ENCODE data around the gene CCDC57.
A peak's percentile ranks its signal among the peaks of the same experiment; 100 is the strongest.

The CCDC57 gene

DNA sequence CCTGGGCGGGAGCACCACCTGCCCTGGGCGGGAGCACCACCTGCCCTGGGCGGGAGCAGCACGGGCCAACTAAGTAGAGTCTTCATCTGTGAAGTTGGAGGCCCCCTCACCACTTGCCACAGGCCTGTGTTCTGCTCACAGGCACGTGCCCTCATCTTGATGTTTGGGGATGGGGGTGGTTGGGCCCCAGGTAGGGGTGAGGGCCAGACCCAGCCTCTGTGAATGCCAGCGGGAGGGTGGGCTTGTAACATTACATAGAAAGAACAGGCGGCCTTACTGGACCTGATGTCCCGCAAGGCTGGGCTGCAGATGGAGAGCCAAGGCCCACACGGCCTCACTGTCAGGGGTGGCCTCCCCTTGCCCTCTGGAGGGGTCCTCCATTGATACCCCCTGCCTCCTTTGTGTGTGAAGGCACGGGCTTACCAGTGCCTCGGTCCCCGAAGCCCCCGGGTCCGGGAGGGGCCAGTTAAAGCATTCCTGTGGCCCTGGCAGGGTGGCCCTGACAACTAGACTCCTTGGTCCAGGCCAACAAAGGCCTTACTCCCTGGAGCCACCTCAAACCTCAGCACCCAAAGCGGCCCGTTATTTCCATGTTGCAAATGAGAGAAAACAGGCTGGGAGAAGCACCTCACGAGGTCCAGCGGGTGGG, 15.1 kb upstream of the CCDC57 start:
- DNase-seq, result no peak
- Mint-ChIP-seq H3K4me1 (peaks cover 12% of the 10 kb centered on the region), H3K4me3 (peak overlapping the region; percentile 85), H3K27me3 (peaks cover 7% of the 10 kb centered on the region), H3K27ac (peak overlapping the region; percentile 91), H3K36me3 (peaks cover 5% of the 10 kb centered on the region), H3K9me3 (peaks cover 3% of the 10 kb centered on the region)
- CTCF ChIA-PET, result no interaction called here

- DNase-seq, result no peak
- peak overlapping the region; percentile 60 for H3K4me3 Mint-ChIP-seq
- peak overlapping the region; percentile 91 for H3K27ac Mint-ChIP-seq
- peaks cover 12% of the 10 kb centered on the region for H3K4me1 Mint-ChIP-seq
- H3K9me3 Mint-ChIP-seq, result peaks cover 3% of the 10 kb centered on the region
- H3K27me3 Mint-ChIP-seq, result peaks cover 8% of the 10 kb centered on the region
- CTCF ChIA-PET, result no interaction called here
- H3K36me3 Mint-ChIP-seq, result peaks cover 5% of the 10 kb centered on the region
Measured at GRCh38 chr17:82226809-82227628, 14.4 kb upstream of the CCDC57 start.

- no peak for DNase-seq
- CTCF ChIA-PET, result no interaction called here
- H3K4me3 Mint-ChIP-seq, result no peak overlapping the region
- peak overlapping the region; percentile 65 for H3K27ac Mint-ChIP-seq
- peaks cover 12% of the 10 kb centered on the region for H3K4me1 Mint-ChIP-seq
- H3K9me3 Mint-ChIP-seq, result peaks cover 3% of the 10 kb centered on the region
- H3K27me3 Mint-ChIP-seq, result peaks cover 8% of the 10 kb centered on the region
- peaks cover 5% of the 10 kb centered on the region for H3K36me3 Mint-ChIP-seq
Measured at GRCh38 chr17:82226146-82226808, 13.6 kb upstream of the CCDC57 start.

- peaks cover 12% of the 10 kb centered on the region for H3K4me1 Mint-ChIP-seq
- CTCF ChIA-PET, result no interaction called here
- H3K9me3 Mint-ChIP-seq, result peaks cover 3% of the 10 kb centered on the region
- peaks cover 8% of the 10 kb centered on the region for H3K27me3 Mint-ChIP-seq
- no peak overlapping the region for H3K27ac Mint-ChIP-seq
- no peak overlapping the region for H3K4me3 Mint-ChIP-seq
- H3K36me3 Mint-ChIP-seq, result peaks cover 5% of the 10 kb centered on the region
- DNase-seq, result no peak
Measured at GRCh38 chr17:82225368-82226029, 12.9 kb upstream of the CCDC57 start.

DNA sequence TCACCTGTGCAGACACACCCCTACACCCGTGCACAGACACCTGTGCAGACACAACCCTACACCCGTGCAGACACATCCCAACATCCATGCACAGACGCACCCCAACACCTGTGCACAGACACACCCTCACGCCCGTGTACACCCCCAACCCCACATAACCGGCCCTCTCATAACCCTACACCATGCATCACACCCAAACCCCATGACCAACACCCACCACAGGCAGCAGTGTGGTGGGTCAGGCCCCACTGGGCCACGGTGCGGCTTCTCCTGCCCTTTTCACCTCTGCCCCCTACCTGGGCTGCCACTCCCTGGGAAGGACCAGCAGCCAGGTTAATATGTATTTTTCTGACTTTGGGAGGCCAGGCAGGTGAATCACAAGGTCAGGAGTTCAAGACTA, 12.0 kb upstream of the CCDC57 start:
- peaks cover 7% of the 10 kb centered on the region for H3K4me1 Mint-ChIP-seq
- no peak overlapping the region for H3K27ac Mint-ChIP-seq
- DNase-seq, result no peak
- H3K4me3 Mint-ChIP-seq, result no peak overlapping the region
- peaks cover 11% of the 10 kb centered on the region for H3K27me3 Mint-ChIP-seq
- peaks cover 3% of the 10 kb centered on the region for H3K9me3 Mint-ChIP-seq
- CTCF ChIA-PET, result no interaction called here
- no peaks in the 10 kb centered on the region for H3K36me3 Mint-ChIP-seq

DNA sequence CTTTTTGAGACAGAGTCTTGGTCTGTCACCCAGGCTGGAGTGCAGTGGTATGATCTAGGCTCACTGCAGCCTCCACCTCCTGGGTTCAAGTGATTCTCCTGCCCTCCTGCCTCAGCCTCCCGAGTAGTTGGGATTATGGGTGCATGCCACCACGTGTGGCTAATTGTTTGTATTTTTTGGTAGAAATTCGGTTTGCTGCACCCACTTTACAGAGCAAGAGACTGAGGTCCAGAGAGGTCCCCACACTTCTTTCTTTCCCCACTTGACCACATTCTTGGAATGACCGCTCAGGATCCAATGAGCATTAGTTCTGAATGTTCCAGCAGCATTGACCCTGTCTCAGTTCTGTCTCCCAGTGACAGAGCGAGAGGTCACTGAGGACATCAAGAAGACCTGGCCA, 10.9 kb upstream of the CCDC57 start:
- DNase-seq, result no peak
- Mint-ChIP-seq H3K9me3 (peaks cover 3% of the 10 kb centered on the region), H3K4me1 (peaks cover 7% of the 10 kb centered on the region), H3K4me3 (no peak overlapping the region), H3K36me3 (no peaks in the 10 kb centered on the region), H3K27ac (no peak overlapping the region), H3K27me3 (peaks cover 18% of the 10 kb centered on the region)
- CTCF ChIA-PET, result no interaction called here

DNA sequence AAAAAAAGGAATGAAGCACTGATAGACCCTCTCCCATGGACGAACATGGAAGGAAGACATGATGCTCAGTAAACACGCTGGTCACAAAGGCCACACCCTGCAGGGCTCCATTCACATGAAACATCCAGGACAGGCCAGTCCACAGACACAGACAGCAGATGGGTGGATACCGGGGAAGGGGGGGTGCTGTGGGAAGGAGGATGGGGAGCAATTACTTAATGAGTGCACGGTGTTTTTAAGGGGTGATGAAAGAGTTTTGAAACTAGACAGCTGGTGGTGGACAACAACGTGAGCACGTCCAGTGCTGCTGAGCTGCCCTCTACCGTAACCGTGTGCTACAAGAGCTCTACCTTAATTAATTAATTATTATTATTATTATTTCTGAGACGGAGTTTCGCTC, 10.2 kb upstream of the CCDC57 start:
- H3K27ac Mint-ChIP-seq, result no peak overlapping the region
- CTCF ChIA-PET, result no interaction called here

DNA sequence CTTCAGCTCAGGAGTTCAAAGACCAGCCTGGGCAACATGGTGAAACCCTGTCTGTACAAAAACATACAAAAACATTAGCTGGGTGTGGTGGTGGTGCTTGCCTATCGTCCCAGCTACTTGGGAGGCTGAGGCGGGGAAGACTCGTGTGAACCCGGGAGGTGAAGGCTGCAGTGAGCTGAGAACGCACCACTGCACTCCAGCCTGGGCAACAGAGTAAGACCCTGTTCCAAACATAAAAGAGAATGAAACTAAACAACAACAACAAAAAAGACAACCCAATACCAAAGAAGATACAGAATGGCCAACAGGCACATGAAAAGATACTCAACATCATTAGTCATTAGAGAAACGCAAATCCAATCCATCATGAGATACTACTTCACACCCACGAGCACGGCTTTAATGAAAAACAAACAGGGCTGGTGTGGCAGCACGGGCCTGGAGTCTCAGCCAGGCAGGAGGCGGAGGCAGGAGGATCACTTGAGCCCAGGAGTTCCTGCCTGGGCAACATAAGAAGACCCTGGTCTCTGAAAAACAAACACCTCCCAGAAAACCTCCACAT, 8.8 kb upstream of the CCDC57 start:
- no peak for DNase-seq
- Mint-ChIP-seq H3K27ac (no peak overlapping the region), H3K4me1 (peaks cover 8% of the 10 kb centered on the region), H3K36me3 (no peaks in the 10 kb centered on the region), H3K4me3 (no peak overlapping the region), H3K9me3 (peaks cover 3% of the 10 kb centered on the region), H3K27me3 (peaks cover 15% of the 10 kb centered on the region)
- CTCF ChIA-PET, result no interaction called here

More for the DNA sequence above, 10.2 kb upstream of the CCDC57 start:
- Mint-ChIP-seq H3K9me3 (peaks cover 3% of the 10 kb centered on the region), H3K27me3 (peaks cover 15% of the 10 kb centered on the region), H3K4me1 (peaks cover 7% of the 10 kb centered on the region), H3K4me3 (no peak overlapping the region), H3K36me3 (no peaks in the 10 kb centered on the region)
- DNase-seq, result no peak

GRCh38 chr17:82219753-82220709, 7.4 kb upstream of the CCDC57 start:
- peaks cover 15% of the 10 kb centered on the region for H3K27me3 Mint-ChIP-seq
- no peak overlapping the region for H3K4me3 Mint-ChIP-seq
- H3K4me1 Mint-ChIP-seq, result peaks cover 17% of the 10 kb centered on the region
- CTCF ChIA-PET, result interaction anchor here (1.1 kb wide), 1 partner anchor 19 kb away, joined by 3 read pairs; no protein-coding TSS in a partner anchor
- DNase-seq, result no peak
- no peaks in the 10 kb centered on the region for H3K36me3 Mint-ChIP-seq
- H3K27ac Mint-ChIP-seq, result no peak overlapping the region
- H3K9me3 Mint-ChIP-seq, result peaks cover 3% of the 10 kb centered on the region

DNA sequence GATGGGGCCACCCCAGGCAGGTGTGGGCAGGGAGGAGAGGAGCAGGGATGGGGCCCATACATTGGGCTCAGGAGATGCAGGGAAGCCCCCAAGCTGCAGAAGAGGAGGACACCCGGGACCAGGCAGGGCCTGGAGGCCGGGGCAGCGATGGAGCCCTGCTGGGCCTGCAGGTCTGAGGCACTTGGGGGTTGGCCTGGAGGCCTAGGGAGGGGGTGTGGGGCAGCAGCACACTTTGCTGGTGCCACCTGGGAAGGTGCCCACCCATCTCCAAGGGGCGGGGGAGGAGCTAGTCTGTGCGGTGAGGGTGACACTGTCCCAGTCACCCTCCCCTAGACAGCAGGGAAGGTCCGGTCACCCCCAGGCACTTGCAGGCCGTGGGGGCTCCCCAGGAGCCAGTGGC, 6.4 kb upstream of the CCDC57 start:
- peaks cover 18% of the 10 kb centered on the region for H3K27me3 Mint-ChIP-seq
- H3K27ac Mint-ChIP-seq, result no peak overlapping the region
- no peak overlapping the region for H3K4me3 Mint-ChIP-seq
- H3K36me3 Mint-ChIP-seq, result no peaks in the 10 kb centered on the region
- no peak for DNase-seq
- CTCF ChIA-PET, result interaction anchor here (1.1 kb wide), 1 partner anchor 18 kb away, joined by 3 read pairs; no protein-coding TSS in a partner anchor
- peaks cover 3% of the 10 kb centered on the region for H3K9me3 Mint-ChIP-seq
- H3K4me1 Mint-ChIP-seq, result peaks cover 23% of the 10 kb centered on the region

- peaks cover 26% of the 10 kb centered on the region for H3K4me1 Mint-ChIP-seq
- no peak for DNase-seq
- H3K36me3 Mint-ChIP-seq, result no peaks in the 10 kb centered on the region
- H3K4me3 Mint-ChIP-seq, result no peak overlapping the region
- H3K27ac Mint-ChIP-seq, result no peak overlapping the region
- H3K9me3 Mint-ChIP-seq, result no peaks in the 10 kb centered on the region
- CTCF ChIA-PET, result no interaction called here
- peaks cover 21% of the 10 kb centered on the region for H3K27me3 Mint-ChIP-seq
Measured at GRCh38 chr17:82218349-82219075, 5.9 kb upstream of the CCDC57 start.

DNA sequence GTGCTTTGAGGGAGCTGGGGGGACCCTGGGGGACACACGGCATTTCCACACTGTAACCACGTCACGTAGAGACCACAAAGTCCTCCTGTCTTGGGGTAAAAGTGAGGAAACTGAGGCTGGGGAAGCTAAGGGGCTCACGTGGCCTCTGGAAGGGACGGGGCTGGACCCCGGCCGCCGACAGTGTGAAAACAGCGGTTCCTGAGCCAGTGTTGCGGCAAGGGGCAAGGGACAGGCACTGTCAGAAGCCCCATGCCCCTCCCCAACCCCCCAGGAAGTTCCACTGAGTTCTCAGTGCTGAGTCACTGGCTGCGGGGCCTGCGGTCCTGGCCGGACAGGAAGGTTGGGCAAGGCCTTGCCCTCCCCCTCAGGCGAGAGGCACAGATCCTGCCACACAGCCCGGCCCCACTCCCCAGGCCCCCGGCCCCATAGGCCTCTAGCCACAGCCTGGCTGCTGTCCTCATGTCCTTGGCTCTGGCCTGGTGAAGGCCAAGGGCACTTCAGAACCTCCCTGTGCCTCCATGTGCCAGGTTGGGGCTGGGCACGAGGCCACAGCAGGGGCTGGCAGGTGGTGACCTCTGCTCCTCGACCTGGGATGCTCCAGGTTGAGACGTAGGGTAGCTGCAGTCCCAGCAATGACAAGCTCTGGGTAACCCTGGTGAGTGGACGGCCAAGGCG, 5.0 kb upstream of the CCDC57 start:
- Mint-ChIP-seq H3K9me3 (no peaks in the 10 kb centered on the region), H3K27ac (no peak overlapping the region), H3K27me3 (peaks cover 20% of the 10 kb centered on the region), H3K4me3 (no peak overlapping the region), H3K36me3 (no peaks in the 10 kb centered on the region), H3K4me1 (peaks cover 30% of the 10 kb centered on the region)
- CTCF ChIA-PET, result no interaction called here
- no peak for DNase-seq
